Caco-2 (cell line): Measurements from ENCODE around the gene OSM. TPM values are rescaled to one million over a fixed set of nuclear protein-coding genes. Genes with fewer than 3 reads are reported as not detected.

ENCODE experiments used
- BruUV-seq: library from RNA; stranded (reverse); fragments of 400-500 nt; replicated peaks from 2 replicates; lab custom pipeline; 2021; lab: Mats Ljungman, UMichigan
- CTCF ChIA-PET: fragments of 300-600 bp; sonication (Branson Sonifier 250); formaldehyde crosslinking; loops from one replicate; lab custom pipeline; 2022; ENCODE audit warnings: antibody characterized with exemption; lab: Charles Lee
- POLR2A ChIA-PET: fragments of 300-600 bp; sonication (Branson Sonifier 250); formaldehyde crosslinking; loops from one replicate; lab custom pipeline; 2022; ENCODE audit warnings: antibody characterized with exemption; lab: Charles Lee
- DNase-seq, 2 experiments: peaks; one replicate each; pipeline versions ENCODE4 v3.0.0 to v3.0.0-alpha.2; 2020 to 2022
- H3K27me3 ChIP-seq: replicated peaks from 2 replicates; pipeline ENCODE4 v1.6.0; 2011; ENCODE audit warnings: low read length; ENCODE audit not compliant: control insufficient read depth, insufficient read depth
- H3K36me3 ChIP-seq: 2 replicates; pipeline ENCODE4 v1.5.1; 2011; ENCODE audit warnings: low read length; ENCODE audit not compliant: control insufficient read depth, insufficient read depth
- H3K4me1 ChIP-seq: fragments of 250-450 bp; sonication (Bioruptor Pico); 2 replicates; pipeline ENCODE4 v1.5.1; 2020; ENCODE audit warnings: mild to moderate bottlenecking
- H3K4me3 ChIP-seq: 2 replicates; pipeline ENCODE4 v1.5.1; 2011; ENCODE audit warnings: low read depth, mild to moderate bottlenecking, control low read depth, low read length
- H3K9me3 ChIP-seq: fragments of 250-450 bp; sonication (Bioruptor Pico); 2 replicates; pipeline ENCODE4 v1.5.1; 2020; ENCODE audit warnings: mild to moderate bottlenecking, moderate library complexity
- H3K27ac Mint-ChIP-seq: one replicate; pipeline ENCODE4 v1.8.0; 2022; ENCODE audit warnings: mixed read lengths; ENCODE audit not compliant: unreplicated experiment
- H3K27me3 Mint-ChIP-seq: one replicate; pipeline ENCODE4 v1.8.0; 2022; ENCODE audit warnings: mixed read lengths; ENCODE audit not compliant: insufficient read depth, unreplicated experiment
- H3K36me3 Mint-ChIP-seq: one replicate; pipeline ENCODE4 v1.8.0; 2022; ENCODE audit warnings: mild to moderate bottlenecking, mixed read lengths; ENCODE audit not compliant: insufficient read depth, unreplicated experiment
- H3K4me1 Mint-ChIP-seq: one replicate; pipeline ENCODE4 v1.8.0; 2022; ENCODE audit warnings: low read depth, mixed read lengths; ENCODE audit not compliant: unreplicated experiment
- H3K4me3 Mint-ChIP-seq: one replicate; pipeline ENCODE4 v1.8.0; 2022; ENCODE audit warnings: mild to moderate bottlenecking, moderate library complexity, mixed read lengths; ENCODE audit not compliant: unreplicated experiment
- H3K9me3 Mint-ChIP-seq: one replicate; pipeline ENCODE4 v1.8.0; 2022; ENCODE audit warnings: mixed read lengths; ENCODE audit not compliant: unreplicated experiment
- CTCF ChIP-seq, 2 experiments: fragments of 200-600 bp in 1 of 2; IDR thresholded peaks; 1 replicate in 1 of 2; 2 replicates in 1 of 2; pipeline versions ENCODE4 v1.5.1 to v1.8.0; 2011 to 2022; ENCODE audit warnings: antibody characterized with exemption in 1 of 2, control low read depth in 1 of 2, inconsistent platforms in 1 of 2, low read depth in 1 of 2, low read length in 1 of 2, mild to moderate bottlenecking in 1 of 2, moderate library complexity in 1 of 2; ENCODE audit not compliant: insufficient read depth in 1 of 2, severe bottlenecking in 1 of 2, unreplicated experiment in 1 of 2
- intact Hi-C: fragments of 100-400 bp; cut with micrococcal nuclease; formaldehyde crosslinking; loops from one replicate; pipeline ENCODE4 v1.10.0; 2022; ENCODE audit not compliant: unreplicated experiment
- total RNA-seq: library from RNA; stranded (reverse); gene quantifications from 2 replicates; pipeline ENCODE4 v1.2.3, GENCODE V29; 2022

OSM gene
- total RNA-seq, 1 experiment from 2014 or later = not detected

- no peaks in the 10 kb centered on the region for H3K36me3 Mint-ChIP-seq
- H3K4me1 Mint-ChIP-seq = peaks cover 18% of the 10 kb centered on the region
- no peak for DNase-seq
- no peaks in the 10 kb centered on the region for H3K9me3 Mint-ChIP-seq
- peaks cover 29% of the 10 kb centered on the region for H3K4me1 ChIP-seq
- H3K27ac Mint-ChIP-seq = peak overlapping the region; percentile 15
- no peaks in the 10 kb centered on the region for H3K9me3 ChIP-seq
- TF ChIP-seq CTCF (IDR thresholded peaks at IDR 0.05; ENCODE audit: insufficient read depth in 1 of 2, low read depth in 1 of 2, low read length in 1 of 2, severe bottlenecking in 1 of 2, unreplicated experiment in 1 of 2) = no peak
- no TSS peak for BruUV-seq
- H3K4me3 ChIP-seq = no peak overlapping the region
- H3K27me3 ChIP-seq = no peaks in the 10 kb centered on the region
- ChIA-PET CTCF (interaction anchor here (1.1 kb wide), 1 partner anchor 11 kb away, joined by 3 read pairs; no protein-coding TSS in a partner anchor), POLR2A (no interaction called here)
- H3K36me3 ChIP-seq = no peaks in the 10 kb centered on the region
- H3K27me3 Mint-ChIP-seq = no peaks in the 10 kb centered on the region
- H3K4me3 Mint-ChIP-seq = no peak overlapping the region
- intact Hi-C loops = no loop called here
Measured at GRCh38 chr22:30254314-30254713, 12.3 kb downstream of the OSM start.

GRCh38 chr22:30253205-30253852, 13.3 kb downstream of the OSM start:
- POLR2A ChIA-PET = interaction anchor here (0.6 kb wide), 1 partner anchor 1336 kb away, joined by 3 read pairs; no protein-coding TSS in a partner anchor
- intact Hi-C loops = no loop called here
- Mint-ChIP-seq H3K27me3 (no peaks in the 10 kb centered on the region), H3K4me1 (peaks cover 26% of the 10 kb centered on the region), H3K27ac (no peak overlapping the region), H3K4me3 (no peak overlapping the region), H3K9me3 (no peaks in the 10 kb centered on the region), H3K36me3 (no peaks in the 10 kb centered on the region)
- CTCF ChIA-PET = interaction anchor here (0.6 kb wide), 1 partner anchor 134 kb away, joined by 5 read pairs; the partner anchor contains the start of gene RNF215
- TF ChIP-seq CTCF (IDR thresholded peaks at IDR 0.05; ENCODE audit: insufficient read depth in 1 of 2, low read depth in 1 of 2, low read length in 1 of 2, severe bottlenecking in 1 of 2, unreplicated experiment in 1 of 2) = no peak
- DNase-seq = no peak
- H3K9me3 ChIP-seq = no peaks in the 10 kb centered on the region
- no peaks in the 10 kb centered on the region for H3K36me3 ChIP-seq
- BruUV-seq = no TSS peak
- no peaks in the 10 kb centered on the region for H3K27me3 ChIP-seq
- H3K4me3 ChIP-seq = no peak overlapping the region
- peaks cover 33% of the 10 kb centered on the region for H3K4me1 ChIP-seq

- POLR2A ChIA-PET = no interaction called here
- H3K4me3 ChIP-seq = no peak overlapping the region
- Mint-ChIP-seq H3K27ac (no peak overlapping the region), H3K4me1 (peaks cover 27% of the 10 kb centered on the region), H3K36me3 (no peaks in the 10 kb centered on the region), H3K4me3 (no peak overlapping the region), H3K27me3 (no peaks in the 10 kb centered on the region), H3K9me3 (no peaks in the 10 kb centered on the region)
- no TSS peak for BruUV-seq
- no peaks in the 10 kb centered on the region for H3K36me3 ChIP-seq
- intact Hi-C loops = no loop called here
- H3K9me3 ChIP-seq = no peaks in the 10 kb centered on the region
- H3K4me1 ChIP-seq = peaks cover 37% of the 10 kb centered on the region
- H3K27me3 ChIP-seq = no peaks in the 10 kb centered on the region
- no peak for TF ChIP-seq CTCF (IDR thresholded peaks at IDR 0.05; ENCODE audit: insufficient read depth in 1 of 2, low read depth in 1 of 2, low read length in 1 of 2, severe bottlenecking in 1 of 2, unreplicated experiment in 1 of 2)
- CTCF ChIA-PET = interaction anchor here (0.6 kb wide), 1 partner anchor 52 kb away, joined by 4 read pairs; no protein-coding TSS in a partner anchor
- DNase-seq = no peak
Measured at GRCh38 chr22:30252411-30253204, 14.0 kb downstream of the OSM start.
